CD4-positive, alpha-beta T cell treated with Interleukin-4 for 4 hours (primary cell): Measurements from ENCODE around the gene SGTA.

ENCODE experiments used
- DNase-seq: peaks from one replicate; pipeline ENCODE4 v3.0.0-alpha.2; 2020

Gene SGTA

GRCh38 chr19:2768365-2769132, 14.5 kb downstream of the SGTA start:
- no peak for DNase-seq

GRCh38 chr19:2767688-2768087, 15.4 kb downstream of the SGTA start:
- DNase-seq, result no peak

GRCh38 chr19:2766594-2767372, 16.3 kb downstream of the SGTA start:
- no peak for DNase-seq

- no peak for DNase-seq
Measured at GRCh38 chr19:2765376-2765775, 17.7 kb downstream of the SGTA start.

GRCh38 chr19:2764945-2765344, 18.1 kb downstream of the SGTA start:
- no peak for DNase-seq

GRCh38 chr19:2763687-2764086, 19.4 kb downstream of the SGTA start:
- DNase-seq, result no peak

GRCh38 chr19:2762783-2763496, 20.1 kb downstream of the SGTA start:
- no peak for DNase-seq

- no peak for DNase-seq
Measured at GRCh38 chr19:2761876-2762782, 20.9 kb downstream of the SGTA start.

GRCh38 chr19:2761309-2761677, 21.8 kb downstream of the SGTA start:
- DNase-seq, result no peak

GRCh38 chr19:2759965-2760364, 23.1 kb downstream of the SGTA start:
- no peak for DNase-seq

- no peak for DNase-seq
Measured at GRCh38 chr19:2759362-2759761, 23.7 kb downstream of the SGTA start.

GRCh38 chr19:2758601-2759313, 24.3 kb downstream of the SGTA start:
- DNase-seq, result no peak

- DNase-seq, result no peak
Measured at GRCh38 chr19:2756921-2757881, 25.9 kb downstream of the SGTA start.

- no peak for DNase-seq
Measured at GRCh38 chr19:2756477-2756876, 26.6 kb downstream of the SGTA start.

- DNase-seq, result no peak
Measured at GRCh38 chr19:2755811-2756210, 27.3 kb downstream of the SGTA start.

GRCh38 chr19:2755448-2755705, 27.7 kb downstream of the SGTA start:
- DNase-seq, result no peak

GRCh38 chr19:2754659-2755447, 28.2 kb downstream of the SGTA start:
- no peak for DNase-seq

GRCh38 chr19:2751438-2751830, 31.6 kb downstream of the SGTA start:
- no peak for DNase-seq

- DNase-seq, result no peak
Measured at GRCh38 chr19:2750808-2751437, 32.1 kb downstream of the SGTA start.

GRCh38 chr19:2747349-2747748, 35.7 kb downstream of the SGTA start:
- no peak for DNase-seq
